Activated naive CD4-positive, alpha-beta T cell treated with anti-CD3 and anti-CD28 coated beads, Interleukin-2, amount 10 ng/mL, durations not matched to agents 7 days and 5 days (primary cell): ENCODE data around the gene ULK1.
A peak's percentile ranks its signal among the peaks of the same experiment; 100 is the strongest.
"Not testable (repeated sequence)": the region's sequence is repeated elsewhere in the genome, so short reads cannot be mapped to it uniquely, and the experiment has no call there.

Source experiments
- CTCF ChIA-PET: fragments of 350-600 bp; sonication (Branson Sonifier 250); formaldehyde crosslinking; loops from one replicate; lab custom pipeline; 2021; ENCODE audit warnings: antibody characterized with exemption; lab: Charles Lee
- DNase-seq: peaks from one replicate; pipeline ENCODE4 v3.0.0-alpha.2; 2020
- H3K27ac Mint-ChIP-seq: one replicate; pipeline ENCODE4 v1.8.0; 2021; ENCODE audit warnings: mild to moderate bottlenecking, moderate library complexity, mixed read lengths
- H3K27me3 Mint-ChIP-seq: one replicate; pipeline ENCODE4 v1.8.0; 2021; ENCODE audit warnings: mild to moderate bottlenecking, mixed read lengths
- H3K36me3 Mint-ChIP-seq: one replicate; pipeline ENCODE4 v1.8.0; 2021; ENCODE audit warnings: mixed read lengths
- H3K4me1 Mint-ChIP-seq: one replicate; pipeline ENCODE4 v1.8.0; 2021; ENCODE audit warnings: mixed read lengths
- H3K4me3 Mint-ChIP-seq: one replicate; pipeline ENCODE4 v1.8.0; 2021; ENCODE audit warnings: mild to moderate bottlenecking, moderate library complexity, mixed read lengths
- H3K9me3 Mint-ChIP-seq: one replicate; pipeline ENCODE4 v1.8.0; 2021; ENCODE audit warnings: mixed read lengths

The ULK1 gene

GRCh38 chr12:131949431-131950181, 55.2 kb downstream of the ULK1 start, which contains the start of gene EP400:
Gene EP400, plus strand, starts transcription at chr12:131949942. Its CDS starts 10,678 bp downstream, at chr12:131960620.
- peaks cover 4% of the 10 kb centered on the region for H3K36me3 Mint-ChIP-seq
- DNase-seq = peak; percentile 94
- H3K4me3 Mint-ChIP-seq = peak within 1 kb of the TSS; percentile 92
- peaks cover 43% of the 10 kb centered on the region for H3K4me1 Mint-ChIP-seq
- H3K27ac Mint-ChIP-seq = peak within 1 kb of the TSS; percentile 90
- CTCF ChIA-PET = interaction anchor here (1.0 kb wide), 1 partner anchor 20 kb away, joined by 4 read pairs; no protein-coding TSS in a partner anchor
- H3K27me3 Mint-ChIP-seq = no peaks in the 10 kb centered on the region
- no peaks in the 10 kb centered on the region for H3K9me3 Mint-ChIP-seq

- Mint-ChIP-seq H3K4me1 (peaks cover 43% of the 10 kb centered on the region), H3K9me3 (no peaks in the 10 kb centered on the region), H3K27ac (peak overlapping the region; percentile 90), H3K27me3 (no peaks in the 10 kb centered on the region), H3K4me3 (peak overlapping the region; percentile 92), H3K36me3 (no peaks in the 10 kb centered on the region)
- CTCF ChIA-PET = interaction anchor here (1.0 kb wide), 1 partner anchor 20 kb away, joined by 4 read pairs; no protein-coding TSS in a partner anchor
- peak; percentile 55 for DNase-seq
These were observed 55.9 kb downstream of the ULK1 start for GRCh38 chr12:131950182-131950913.

GRCh38 chr12:131953810-131954209, 59.4 kb downstream of the ULK1 start:
- not testable (repeated sequence) for H3K9me3 Mint-ChIP-seq, H3K4me3 Mint-ChIP-seq, H3K27me3 Mint-ChIP-seq, DNase-seq, H3K36me3 Mint-ChIP-seq, H3K27ac Mint-ChIP-seq
- CTCF ChIA-PET = interaction anchor here (0.6 kb wide), 1 partner anchor 607 kb away, joined by 3 read pairs; no protein-coding TSS in a partner anchor
- H3K4me1 Mint-ChIP-seq = peaks cover 42% of the 10 kb centered on the region

- H3K27ac Mint-ChIP-seq = not testable (repeated sequence)
These were observed 60.0 kb downstream of the ULK1 start for GRCh38 chr12:131954460-131954859.

GRCh38 chr12:131959116-131959515, 64.7 kb downstream of the ULK1 start:
- Mint-ChIP-seq H3K4me1 (peaks cover 43% of the 10 kb centered on the region), H3K27ac (no peak overlapping the region), H3K36me3 (peaks cover 11% of the 10 kb centered on the region), H3K4me3 (no peak overlapping the region), H3K9me3 (no peaks in the 10 kb centered on the region), H3K27me3 (no peaks in the 10 kb centered on the region)
- DNase-seq = no peak
- CTCF ChIA-PET = no interaction called here

More at GRCh38 chr12:131954460-131954859, 60.0 kb downstream of the ULK1 start:
- not testable (repeated sequence) for H3K36me3 Mint-ChIP-seq, DNase-seq, H3K27me3 Mint-ChIP-seq, H3K9me3 Mint-ChIP-seq, H3K4me3 Mint-ChIP-seq
- peaks cover 42% of the 10 kb centered on the region for H3K4me1 Mint-ChIP-seq
- CTCF ChIA-PET = interaction anchor here (0.6 kb wide), 1 partner anchor 606 kb away, joined by 3 read pairs; no protein-coding TSS in a partner anchor

- DNase-seq = no peak
- Mint-ChIP-seq H3K4me3 (no peak overlapping the region), H3K27me3 (no peaks in the 10 kb centered on the region), H3K9me3 (no peaks in the 10 kb centered on the region), H3K36me3 (peaks cover 15% of the 10 kb centered on the region), H3K4me1 (peaks cover 48% of the 10 kb centered on the region), H3K27ac (no peak overlapping the region)
- CTCF ChIA-PET = no interaction called here
These were observed 65.5 kb downstream of the ULK1 start for GRCh38 chr12:131959641-131960589.

- H3K9me3 Mint-ChIP-seq, DNase-seq, H3K27ac Mint-ChIP-seq, CTCF ChIA-PET, H3K4me3 Mint-ChIP-seq, H3K27me3 Mint-ChIP-seq: not testable (repeated sequence)
- Mint-ChIP-seq H3K4me1 (peaks cover 49% of the 10 kb centered on the region), H3K36me3 (peaks cover 23% of the 10 kb centered on the region)
These were observed 66.3 kb downstream of the ULK1 start for GRCh38 chr12:131960590-131961325.

- H3K27ac Mint-ChIP-seq, H3K9me3 Mint-ChIP-seq, H3K27me3 Mint-ChIP-seq, DNase-seq, H3K4me3 Mint-ChIP-seq, CTCF ChIA-PET: not testable (repeated sequence)
- peaks cover 46% of the 10 kb centered on the region for H3K4me1 Mint-ChIP-seq
- peaks cover 25% of the 10 kb centered on the region for H3K36me3 Mint-ChIP-seq
These were observed 66.9 kb downstream of the ULK1 start for GRCh38 chr12:131961328-131961727.

- Mint-ChIP-seq H3K4me1 (peaks cover 46% of the 10 kb centered on the region), H3K9me3 (no peaks in the 10 kb centered on the region), H3K27ac (peak overlapping the region; percentile 33), H3K36me3 (peaks cover 25% of the 10 kb centered on the region), H3K27me3 (no peaks in the 10 kb centered on the region), H3K4me3 (no peak overlapping the region)
- no peak for DNase-seq
- CTCF ChIA-PET = interaction anchor here (1.0 kb wide), 1 partner anchor 9 kb away, joined by 3 read pairs; no protein-coding TSS in a partner anchor
These were observed 67.6 kb downstream of the ULK1 start for GRCh38 chr12:131962069-131962468.

- CTCF ChIA-PET = interaction anchor here (0.8 to 0.9 kb wide), 2 partner anchors 10 to 17 kb away, joined by 3 read pairs; no protein-coding TSS in a partner anchor
- Mint-ChIP-seq H3K27me3 (no peaks in the 10 kb centered on the region), H3K27ac (no peak overlapping the region), H3K9me3 (no peaks in the 10 kb centered on the region), H3K36me3 (peaks cover 25% of the 10 kb centered on the region), H3K4me1 (peaks cover 41% of the 10 kb centered on the region), H3K4me3 (no peak overlapping the region)
- peak; percentile 52 for DNase-seq
These were observed 69.0 kb downstream of the ULK1 start for GRCh38 chr12:131963381-131963780.

GRCh38 chr12:131965073-131965472, 70.7 kb downstream of the ULK1 start:
- CTCF ChIA-PET = no interaction called here
- DNase-seq = no peak
- Mint-ChIP-seq H3K9me3 (no peaks in the 10 kb centered on the region), H3K4me3 (no peak overlapping the region), H3K27me3 (no peaks in the 10 kb centered on the region), H3K27ac (no peak overlapping the region), H3K4me1 (peaks cover 31% of the 10 kb centered on the region), H3K36me3 (peaks cover 26% of the 10 kb centered on the region)

- Mint-ChIP-seq H3K36me3 (peaks cover 2% of the 10 kb centered on the region), H3K27ac (no peak overlapping the region)
These were observed 76.8 kb downstream of the ULK1 start for GRCh38 chr12:131971226-131971625.

More at GRCh38 chr12:131971226-131971625, 76.8 kb downstream of the ULK1 start:
- Mint-ChIP-seq H3K4me3 (no peak overlapping the region), H3K27me3 (no peaks in the 10 kb centered on the region), H3K4me1 (peaks cover 6% of the 10 kb centered on the region), H3K9me3 (no peaks in the 10 kb centered on the region)
- CTCF ChIA-PET = no interaction called here
- DNase-seq = no peak
